Stimulated activated CD8-positive, alpha-beta memory T cell treated with anti-CD3 and anti-CD28 coated beads, Interleukin-2, amount 100 ng/mL, for 1 hour (primary cell): ENCODE measurements around the gene SH2D5.

Experiments used
- DNase-seq, 2 donors: peaks; one replicate each; pipeline ENCODE4 v3.0.0-alpha.2; 2020; ENCODE audit warnings: low read depth in 2 of 2

SH2D5 gene

GRCh38 chr1:20732588-20733359, at the start of gene SH2D5:
TSS of gene SH2D5 (minus strand) at chr1:20732703. CDS start at chr1:20728044, 4,659 bp downstream.
- DNase-seq: peak; percentile 43 to 48

- DNase-seq: no peak
Measured at GRCh38 chr1:20775700-20776099, 43.2 kb upstream of the SH2D5 start.

- DNase-seq: no peak
Measured at GRCh38 chr1:20771780-20772179, 39.3 kb upstream of the SH2D5 start.

- no peak for DNase-seq
Measured at GRCh38 chr1:20770314-20771087, 38.0 kb upstream of the SH2D5 start.

- no peak for DNase-seq
Measured at GRCh38 chr1:20767271-20767670, 34.8 kb upstream of the SH2D5 start.

- DNase-seq: no peak
Measured at GRCh38 chr1:20763417-20763816, 30.9 kb upstream of the SH2D5 start.

- no peak for DNase-seq
Measured at GRCh38 chr1:20760322-20760721, 27.8 kb upstream of the SH2D5 start.

GRCh38 chr1:20753589-20753988, 21.1 kb upstream of the SH2D5 start:
- DNase-seq: no peak

GRCh38 chr1:20751462-20751990, 19.0 kb upstream of the SH2D5 start:
- DNase-seq: no peak

- no peak for DNase-seq
Measured at GRCh38 chr1:20742671-20743070, 10.2 kb upstream of the SH2D5 start.

- no peak for DNase-seq
Measured at GRCh38 chr1:20740781-20741180, 8.3 kb upstream of the SH2D5 start.

GRCh38 chr1:20739225-20739624, 6.7 kb upstream of the SH2D5 start:
- DNase-seq: no peak

GRCh38 chr1:20735581-20736111, 3.1 kb upstream of the SH2D5 start:
- DNase-seq: no peak

GRCh38 chr1:20733360-20733975, 965 bp upstream of the SH2D5 start:
- no peak for DNase-seq

GRCh38 chr1:20732071-20732587, 374 bp downstream of the SH2D5 start:
- DNase-seq: peak in 1 of 2 donors; percentile 34

- no peak for DNase-seq
Measured at GRCh38 chr1:20731057-20731991, 1.2 kb downstream of the SH2D5 start.

- DNase-seq: no peak
Measured at GRCh38 chr1:20730690-20731056, 1.8 kb downstream of the SH2D5 start.

- DNase-seq: no peak
Measured at GRCh38 chr1:20729990-20730689, 2.4 kb downstream of the SH2D5 start.

GRCh38 chr1:20729155-20729931, 3.2 kb downstream of the SH2D5 start:
- DNase-seq: no peak
